Putamen (tissue), 1 donor: ENCODE data around the gene TIMM44.

ENCODE experiments used
- DNase-seq: peaks from one replicate; pipeline ENCODE4 v3.0.0-alpha.2; 2016; ENCODE audit warnings: low spot score

The TIMM44 gene, protein sequence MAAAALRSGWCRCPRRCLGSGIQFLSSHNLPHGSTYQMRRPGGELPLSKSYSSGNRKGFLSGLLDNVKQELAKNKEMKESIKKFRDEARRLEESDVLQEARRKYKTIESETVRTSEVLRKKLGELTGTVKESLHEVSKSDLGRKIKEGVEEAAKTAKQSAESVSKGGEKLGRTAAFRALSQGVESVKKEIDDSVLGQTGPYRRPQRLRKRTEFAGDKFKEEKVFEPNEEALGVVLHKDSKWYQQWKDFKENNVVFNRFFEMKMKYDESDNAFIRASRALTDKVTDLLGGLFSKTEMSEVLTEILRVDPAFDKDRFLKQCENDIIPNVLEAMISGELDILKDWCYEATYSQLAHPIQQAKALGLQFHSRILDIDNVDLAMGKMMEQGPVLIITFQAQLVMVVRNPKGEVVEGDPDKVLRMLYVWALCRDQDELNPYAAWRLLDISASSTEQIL

GRCh38 chr19:7943444-7944176, at the start of gene TIMM44:
TSS of gene TIMM44 (minus strand) at chr19:7943666. CDS start at chr19:7943651, 15 bp downstream.
- DNase-seq = peak; percentile 100

DNA sequence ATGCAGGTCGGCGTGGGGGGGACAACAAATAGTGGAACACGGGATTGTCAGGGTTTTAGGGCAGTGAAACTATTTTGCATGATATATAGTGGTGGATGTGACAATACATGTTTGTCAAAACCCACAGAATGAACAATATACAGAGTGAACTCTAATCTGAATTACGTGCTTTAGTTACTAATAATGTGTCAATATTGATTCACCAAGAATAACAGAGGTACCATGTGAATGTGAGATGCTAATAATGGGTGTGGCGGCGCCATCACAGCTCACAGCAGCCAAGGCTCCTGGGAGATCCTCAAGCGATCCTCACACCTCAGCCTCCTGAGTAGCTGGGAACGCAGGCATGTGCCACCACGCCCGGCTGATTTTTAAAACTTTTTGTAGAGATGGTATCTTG, 49.1 kb upstream of the TIMM44 start:
- DNase-seq = no peak

DNA sequence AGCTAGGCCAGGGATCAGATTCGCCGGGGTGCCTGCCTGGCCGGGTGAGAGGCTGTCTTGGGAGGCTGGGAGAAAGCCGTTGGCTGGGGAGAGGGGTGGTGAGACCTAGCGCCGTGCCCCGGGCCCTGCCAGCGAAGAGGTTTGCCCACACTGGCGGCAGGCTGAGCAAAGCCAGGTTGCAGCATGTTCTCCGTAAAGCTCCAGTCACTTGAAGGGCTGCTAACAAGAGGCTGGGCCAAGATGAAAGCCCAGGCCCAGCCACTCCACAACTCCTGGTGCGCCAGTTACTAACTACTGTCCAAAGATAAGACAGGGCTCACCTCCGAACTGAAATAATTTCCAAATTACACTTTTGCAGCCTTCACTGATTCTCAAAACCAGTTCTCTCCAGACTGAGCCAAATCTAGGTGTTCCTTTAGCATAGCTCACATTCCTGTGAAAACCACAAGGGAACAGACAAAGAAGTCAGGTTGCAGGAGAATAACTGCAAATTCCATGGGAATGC, 45.7 kb upstream of the TIMM44 start:
- DNase-seq = no peak

DNA sequence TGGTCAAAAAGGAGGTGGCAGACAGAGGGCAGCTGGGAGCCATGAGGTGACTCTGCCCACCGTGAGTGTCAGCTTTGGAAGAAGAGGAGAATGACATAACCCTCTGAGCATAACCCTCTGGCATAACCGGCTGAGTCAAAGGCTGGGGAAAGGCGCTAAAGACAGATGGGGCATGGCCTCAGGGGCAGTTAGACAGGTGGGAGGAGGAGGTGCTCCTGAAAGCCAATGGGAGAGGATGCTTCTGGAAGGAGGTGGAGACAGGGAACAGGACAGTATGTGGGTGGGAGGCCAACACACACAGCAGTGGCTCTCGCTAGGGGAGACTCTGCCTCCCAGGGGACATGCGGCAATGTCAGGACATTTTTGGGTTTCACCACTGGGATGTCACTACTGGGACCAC, 44.8 kb upstream of the TIMM44 start:
- no peak for DNase-seq

DNA sequence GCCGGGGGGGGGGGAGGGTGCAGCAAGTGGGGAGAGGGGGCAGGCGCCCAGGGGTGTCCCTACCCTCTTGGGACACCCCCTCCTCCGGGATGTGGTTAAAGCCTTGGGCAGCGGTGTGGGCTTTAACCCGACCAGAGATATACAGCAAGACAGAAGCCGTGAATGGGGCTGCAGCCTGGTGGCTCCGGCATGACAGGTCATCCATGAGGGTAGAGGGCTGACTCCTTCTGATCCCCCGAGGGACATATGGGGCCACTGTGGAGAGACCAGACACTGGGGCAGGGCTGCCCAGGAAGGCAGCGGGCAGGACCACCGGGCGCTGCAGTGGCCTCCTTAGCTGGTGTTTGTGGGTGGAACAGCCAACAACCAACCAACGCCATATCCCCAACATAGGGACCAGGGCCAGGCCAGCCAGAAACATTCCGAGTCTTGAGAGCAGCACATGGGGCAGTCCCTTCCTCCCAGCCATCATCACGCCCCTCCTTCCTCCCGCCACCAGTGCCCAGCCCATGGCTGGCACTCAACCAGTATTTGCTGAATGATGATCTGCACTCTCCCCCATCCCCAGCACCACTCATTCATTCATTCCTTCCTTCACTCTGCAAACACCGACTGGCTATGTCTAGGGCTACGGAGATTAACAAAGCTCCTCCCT, 43.8 kb upstream of the TIMM44 start:
- no peak for DNase-seq

GRCh38 chr19:7986321-7987113, 43.1 kb upstream of the TIMM44 start:
- DNase-seq = no peak

DNA sequence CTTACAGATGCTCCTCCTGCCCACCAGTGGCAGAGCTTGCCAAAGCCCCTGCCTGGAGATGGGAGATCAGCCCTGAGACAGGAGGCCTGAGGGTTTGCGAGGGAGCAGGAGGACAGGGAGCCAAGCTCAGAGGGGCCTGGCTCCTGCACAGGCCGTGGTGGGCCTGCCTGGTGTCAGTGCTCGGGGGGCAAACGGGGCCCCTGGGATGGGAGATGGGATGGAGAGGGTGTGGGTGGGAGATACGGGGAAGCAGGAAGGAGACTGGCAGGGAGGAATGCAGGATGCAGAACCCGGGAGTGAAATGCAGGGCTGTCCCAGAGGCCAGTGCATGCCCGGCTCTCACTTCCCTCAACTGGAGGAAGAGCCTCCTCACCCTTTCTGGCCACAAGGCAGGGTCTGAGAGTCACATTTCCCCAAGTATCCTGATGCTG, 42.0 kb upstream of the TIMM44 start:
- DNase-seq = no peak

- no peak for DNase-seq
Observed at GRCh38 chr19:7983995-7984837, 40.8 kb upstream of the TIMM44 start.

DNA sequence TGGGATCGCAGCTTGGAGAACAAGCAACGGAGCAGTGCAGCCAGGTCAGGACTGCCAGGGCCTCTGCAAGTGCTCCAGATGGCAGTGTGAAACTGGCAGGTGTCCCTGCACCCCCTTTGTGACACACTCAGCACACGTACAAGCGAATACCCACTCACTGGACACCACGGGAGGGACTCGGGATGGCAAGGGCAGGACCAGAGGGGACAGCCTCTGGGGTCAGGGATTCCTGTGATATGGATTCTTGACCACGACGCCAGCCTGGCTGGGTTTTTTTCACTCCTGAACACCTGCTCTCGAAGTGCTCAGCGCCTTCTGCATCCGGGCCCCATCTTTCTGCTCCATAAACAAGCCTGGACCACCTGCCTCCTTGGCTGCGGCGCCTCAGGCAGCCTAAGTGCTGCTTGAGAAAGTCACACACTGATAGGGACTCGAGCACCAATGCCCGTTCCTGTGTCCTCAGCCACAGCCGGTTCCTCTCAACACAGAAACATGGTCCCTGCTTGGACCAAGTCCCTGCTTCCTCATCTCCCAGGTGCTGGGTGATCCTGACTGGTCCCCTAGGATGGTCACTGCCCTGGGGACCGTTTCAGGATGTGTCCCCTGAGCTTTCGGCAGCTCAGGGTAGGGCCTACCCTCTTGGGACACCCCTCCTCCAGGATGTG, 40.0 kb upstream of the TIMM44 start:
- no peak for DNase-seq

DNA sequence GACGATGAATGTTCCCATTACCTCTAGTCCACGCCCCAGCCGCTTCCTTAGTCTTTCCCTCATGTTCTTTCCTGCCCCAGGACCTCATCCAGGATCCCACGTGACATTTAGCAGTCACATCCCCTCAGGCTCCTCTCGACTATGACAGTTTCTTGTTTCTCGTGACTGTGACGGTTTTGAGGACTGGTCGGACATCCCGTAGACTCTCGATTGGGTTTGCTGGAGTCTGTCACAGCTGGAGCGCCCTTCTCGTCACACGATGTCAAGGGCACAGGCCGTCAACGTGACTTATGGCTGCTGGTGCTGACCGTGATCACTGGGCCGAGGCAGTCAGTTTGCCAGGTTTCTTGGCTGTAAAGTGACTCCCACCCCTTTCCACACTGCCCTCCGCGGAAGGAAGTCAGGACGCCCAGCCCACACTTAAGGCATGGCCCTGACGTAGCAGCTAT, 39.2 kb upstream of the TIMM44 start:
- DNase-seq = no peak

- no peak for DNase-seq
Observed at GRCh38 chr19:7982103-7982502, 38.6 kb upstream of the TIMM44 start.

DNA sequence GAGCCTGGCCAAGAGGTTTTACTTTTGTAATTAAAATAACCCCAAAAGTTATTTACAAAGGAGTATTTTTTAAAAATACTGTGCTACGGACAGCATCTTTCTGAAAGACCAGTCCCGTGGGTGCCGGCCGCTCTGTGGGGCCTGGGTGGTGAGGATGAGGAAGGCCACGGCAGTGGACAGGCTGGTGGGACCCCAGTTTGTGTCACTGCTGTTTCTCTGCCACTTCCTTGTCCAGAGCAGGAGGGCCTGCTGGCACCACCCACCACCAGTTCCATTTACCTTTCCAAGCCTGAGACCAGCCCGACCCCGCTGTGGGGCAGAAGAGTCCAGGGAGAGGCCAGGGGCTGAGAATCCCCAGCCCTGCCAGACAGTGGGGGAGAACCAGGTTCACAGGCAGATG, 38.2 kb upstream of the TIMM44 start:
- no peak for DNase-seq

DNA sequence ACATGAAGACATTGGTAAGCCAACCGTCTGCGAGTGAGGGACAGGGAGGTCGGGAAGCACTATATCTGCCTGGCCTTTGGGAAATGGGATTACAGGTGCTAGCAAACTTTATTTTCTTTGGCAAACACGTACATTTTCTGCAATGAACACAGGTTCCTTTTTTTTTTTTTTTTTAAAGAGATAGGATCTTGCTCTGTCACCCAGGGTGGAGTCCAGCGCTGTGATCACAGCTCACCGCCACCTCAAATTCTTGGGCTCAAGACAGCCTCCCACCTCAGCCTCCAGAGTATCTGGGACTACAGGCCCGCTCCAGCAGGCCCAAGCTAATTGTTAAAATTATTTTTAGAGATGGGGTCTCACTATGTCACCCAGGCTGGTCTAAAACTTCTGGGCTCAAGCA, 37.7 kb upstream of the TIMM44 start:
- no peak for DNase-seq

GRCh38 chr19:7980635-7981121, 37.2 kb upstream of the TIMM44 start:
- DNase-seq = no peak

GRCh38 chr19:7980168-7980567, 36.7 kb upstream of the TIMM44 start:
- no peak for DNase-seq

- DNase-seq = no peak
Observed at GRCh38 chr19:7979559-7979958, 36.1 kb upstream of the TIMM44 start.

GRCh38 chr19:7979011-7979410, 35.5 kb upstream of the TIMM44 start:
- no peak for DNase-seq

- DNase-seq = no peak
Observed at GRCh38 chr19:7978179-7978825, 34.8 kb upstream of the TIMM44 start.

GRCh38 chr19:7977723-7978040, 34.2 kb upstream of the TIMM44 start:
- no peak for DNase-seq
